ENCODE results near the gene POLR1C. TPM values are rescaled to one million over a fixed set of nuclear protein-coding genes. Genes with fewer than 3 reads are reported as not detected.
"Not testable (repeated sequence)": the region's sequence is repeated elsewhere in the genome, so short reads cannot be mapped to it uniquely, and the experiment has no call there.

The POLR1C gene
- total and polyA plus RNA-seq, 9 donors, result 16.7 to 22.2 (median 19.8) TPM

GRCh38 chr6:43547222-43547621, 30.3 kb downstream of the POLR1C start:
- DNase-seq, result no peak
- H3K27me3 ChIP-seq (ENCODE audit: control insufficient read depth, insufficient read depth, low read length), result no peaks in the 10 kb centered on the region
- H3K36me3 ChIP-seq (ENCODE audit: control insufficient read depth, insufficient read depth, low read length), result peaks cover 73% of the 10 kb centered on the region
- no peaks in the 10 kb centered on the region for H3K4me1 ChIP-seq (ENCODE audit: control insufficient read depth, insufficient read depth, low read length)
- H3K9me3 ChIP-seq (replicated peaks; ENCODE audit: control insufficient read depth, low read depth, low read length), result no peaks in the 10 kb centered on the region
- H3K4me3 ChIP-seq (ENCODE audit: low read length), result no peak overlapping the region
- H3K27ac ChIP-seq (ENCODE audit: low read length), result no peak overlapping the region
- no CpG with 5 or more reads among the region's 3 CpGs for WGBS (ENCODE audit: insufficient coverage)

GRCh38 chr6:43557620-43558019, 40.7 kb downstream of the POLR1C start:
- not testable (repeated sequence) for H3K27me3 ChIP-seq (ENCODE audit: control insufficient read depth, insufficient read depth, low read length); H3K4me1 ChIP-seq (ENCODE audit: control insufficient read depth, insufficient read depth, low read length); H3K4me3 ChIP-seq (ENCODE audit: low read length); H3K27ac ChIP-seq (ENCODE audit: low read length); DNase-seq; H3K9me3 ChIP-seq (replicated peaks; ENCODE audit: control insufficient read depth, low read depth, low read length)
- peaks cover 76% of the 10 kb centered on the region for H3K36me3 ChIP-seq (ENCODE audit: control insufficient read depth, insufficient read depth, low read length)
- 100% methylated on average over 1 of the region's 7 CpGs for WGBS (ENCODE audit: insufficient coverage)

- Histone ChIP-seq H3K36me3 (ENCODE audit: control insufficient read depth, insufficient read depth, low read length) (peaks cover 79% of the 10 kb centered on the region), H3K9me3 (replicated peaks; ENCODE audit: control insufficient read depth, low read depth, low read length) (no peaks in the 10 kb centered on the region), H3K4me3 (ENCODE audit: low read length) (no peak overlapping the region)
Observed at GRCh38 chr6:43559328-43559727, 42.4 kb downstream of the POLR1C start.

DNA sequence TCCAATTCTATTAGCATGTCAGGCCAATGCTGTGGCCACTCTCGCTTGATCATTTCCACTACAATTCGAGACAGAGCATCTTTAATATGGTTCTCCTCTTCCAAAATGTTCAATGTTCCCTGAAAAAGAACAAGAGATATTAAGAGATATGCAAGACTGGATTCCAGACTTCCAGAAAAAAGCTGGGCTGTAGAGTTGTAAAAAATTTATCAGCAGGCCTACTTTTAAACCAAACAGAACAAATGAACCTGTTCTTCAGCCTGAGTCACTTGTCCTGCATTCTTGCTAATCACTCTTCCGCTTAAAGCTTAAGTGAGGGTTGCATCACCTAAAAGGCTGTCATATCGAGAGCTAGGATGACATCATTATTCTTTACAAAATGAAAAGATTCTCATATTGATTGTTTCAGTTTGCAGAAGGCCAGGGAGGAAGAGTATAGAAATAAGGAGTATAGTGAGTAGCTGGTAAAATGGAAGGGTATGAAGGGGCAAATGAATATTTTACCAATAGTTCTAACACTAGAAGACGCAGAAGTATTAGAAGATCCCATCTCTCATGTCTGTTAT, 54.1 kb downstream of the POLR1C start:
- H3K27me3 ChIP-seq (ENCODE audit: control insufficient read depth, insufficient read depth, low read length), result no peaks in the 10 kb centered on the region
- peaks cover 54% of the 10 kb centered on the region for H3K36me3 ChIP-seq (ENCODE audit: control insufficient read depth, insufficient read depth, low read length)
- no peak overlapping the region for H3K4me3 ChIP-seq (ENCODE audit: low read length)
- no CpG with 5 or more reads among the region's 5 CpGs for WGBS (ENCODE audit: insufficient coverage)
- peaks cover 3% of the 10 kb centered on the region for H3K4me1 ChIP-seq (ENCODE audit: control insufficient read depth, insufficient read depth, low read length)
- H3K27ac ChIP-seq (ENCODE audit: low read length), result no peak overlapping the region
- no peak for DNase-seq
- no peaks in the 10 kb centered on the region for H3K9me3 ChIP-seq (replicated peaks; ENCODE audit: control insufficient read depth, low read depth, low read length)

More at GRCh38 chr6:43559328-43559727, 42.4 kb downstream of the POLR1C start:
- H3K4me1 ChIP-seq (ENCODE audit: control insufficient read depth, insufficient read depth, low read length), result no peaks in the 10 kb centered on the region
- no peaks in the 10 kb centered on the region for H3K27me3 ChIP-seq (ENCODE audit: control insufficient read depth, insufficient read depth, low read length)
- no peak overlapping the region for H3K27ac ChIP-seq (ENCODE audit: low read length)
- no peak for DNase-seq

Other genes with a start within 250 kb of the POLR1C start
- not detected for gene SLC22A7, start 218.8 kb upstream of the POLR1C start, total RNA-seq
- gene SLC22A7, start 218.8 kb upstream of the POLR1C start, polyA plus RNA-seq (ENCODE audit: insufficient read depth in 1 of 8, insufficient read length in 8 of 8, low replicate concordance in 1 of 8), result under 1 TPM in 2 of 8 donors, not detected in 6; 0.13 to 0.53 TPM
- gene CRIP3, start 208.3 kb upstream of the POLR1C start, total RNA-seq, result 1.1 TPM
- 1 to 10 TPM in 6 of 8 donors, under 1 TPM in 2; 0.64 to 2.6 (median 1.5) TPM for gene CRIP3, start 208.3 kb upstream of the POLR1C start, polyA plus RNA-seq (ENCODE audit: insufficient read depth in 1 of 8, insufficient read length in 8 of 8, low replicate concordance in 1 of 8)
- gene ZNF318, start 147.4 kb upstream of the POLR1C start, total RNA-seq, result 9.4 TPM
- 10 to 100 TPM; 12.2 to 17.3 (median 13.0) TPM for gene ZNF318, start 147.4 kb upstream of the POLR1C start, polyA plus RNA-seq (ENCODE audit: insufficient read depth in 1 of 8, insufficient read length in 8 of 8, low replicate concordance in 1 of 8)
- 10.7 TPM for gene ABCC10, start 89.5 kb upstream of the POLR1C start, total RNA-seq
- 10 to 100 TPM; 13.1 to 22.0 (median 14.9) TPM for gene ABCC10, start 89.5 kb upstream of the POLR1C start, polyA plus RNA-seq (ENCODE audit: insufficient read depth in 1 of 8, insufficient read length in 8 of 8, low replicate concordance in 1 of 8)
- gene DLK2, start 61.5 kb upstream of the POLR1C start, total RNA-seq, result 2.0 TPM
- 1 to 10 TPM; 1.7 to 3.5 (median 2.4) TPM for gene DLK2, start 61.5 kb upstream of the POLR1C start, polyA plus RNA-seq (ENCODE audit: insufficient read depth in 1 of 8, insufficient read length in 8 of 8, low replicate concordance in 1 of 8)
- gene TJAP1, start 39.5 kb upstream of the POLR1C start, total RNA-seq, result 15.9 TPM
- 10 to 100 TPM; 19.4 to 31.4 (median 25.9) TPM for gene TJAP1, start 39.5 kb upstream of the POLR1C start, polyA plus RNA-seq (ENCODE audit: insufficient read depth in 1 of 8, insufficient read length in 8 of 8, low replicate concordance in 1 of 8)
- gene LRRC73, start 6.7 kb upstream of the POLR1C start, total RNA-seq, result 0.22 TPM
- under 1 TPM; 0.11 to 0.27 (median 0.15) TPM for gene LRRC73, start 6.7 kb upstream of the POLR1C start, polyA plus RNA-seq (ENCODE audit: insufficient read depth in 1 of 8, insufficient read length in 8 of 8, low replicate concordance in 1 of 8)
- 59.5 TPM for gene YIPF3, start 163 bp upstream of the POLR1C start, total RNA-seq
- gene YIPF3, start 163 bp upstream of the POLR1C start, polyA plus RNA-seq (ENCODE audit: insufficient read depth in 1 of 8, insufficient read length in 8 of 8, low replicate concordance in 1 of 8), result 10 to 100 TPM; 80.7 to 98.0 (median 91.2) TPM
- 17.2 TPM for gene XPO5, start 58.9 kb downstream of the POLR1C start, total RNA-seq
- 10 to 100 TPM; 21.5 to 38.2 (median 25.5) TPM for gene XPO5, start 58.9 kb downstream of the POLR1C start, polyA plus RNA-seq (ENCODE audit: insufficient read depth in 1 of 8, insufficient read length in 8 of 8, low replicate concordance in 1 of 8)
- gene POLH, start 59.1 kb downstream of the POLR1C start, total RNA-seq, result 8.2 TPM
- gene POLH, start 59.1 kb downstream of the POLR1C start, polyA plus RNA-seq (ENCODE audit: insufficient read depth in 1 of 8, insufficient read length in 8 of 8, low replicate concordance in 1 of 8), result 10 to 100 TPM in 7 of 8 donors, 1 to 10 TPM in 1; 8.1 to 15.3 (median 12.0) TPM
- gene GTPBP2, start 112.2 kb downstream of the POLR1C start, total RNA-seq, result 33.5 TPM
- 10 to 100 TPM; 31.2 to 44.8 (median 37.7) TPM for gene GTPBP2, start 112.2 kb downstream of the POLR1C start, polyA plus RNA-seq (ENCODE audit: insufficient read depth in 1 of 8, insufficient read length in 8 of 8, low replicate concordance in 1 of 8)
- gene MAD2L1BP, start 118.8 kb downstream of the POLR1C start, total RNA-seq, result 23.6 TPM
- 10 to 100 TPM; 17.4 to 21.7 (median 19.3) TPM for gene MAD2L1BP, start 118.8 kb downstream of the POLR1C start, polyA plus RNA-seq (ENCODE audit: insufficient read depth in 1 of 8, insufficient read length in 8 of 8, low replicate concordance in 1 of 8)
- gene RSPH9, start 127.9 kb downstream of the POLR1C start, total RNA-seq, result 0.49 TPM
- gene RSPH9, start 127.9 kb downstream of the POLR1C start, polyA plus RNA-seq (ENCODE audit: insufficient read depth in 1 of 8, insufficient read length in 8 of 8, low replicate concordance in 1 of 8), result 1 to 10 TPM in 1 of 8 donors, under 1 TPM in 7; 0.41 to 1.1 (median 0.79) TPM
- gene MRPS18A, start 170.7 kb downstream of the POLR1C start, total RNA-seq, result 43.5 TPM
- gene MRPS18A, start 170.7 kb downstream of the POLR1C start, polyA plus RNA-seq (ENCODE audit: insufficient read depth in 1 of 8, insufficient read length in 8 of 8, low replicate concordance in 1 of 8), result 10 to 100 TPM; 28.4 to 43.7 (median 32.0) TPM